Measurements from ENCODE around the gene GPR83. TPM values are rescaled to one million over a fixed set of nuclear protein-coding genes. Genes with fewer than 3 reads are reported as not detected.

GPR83 gene
- polyA plus RNA-seq, 1 donor from 2014 or later: 0.37 TPM

- H3K4me3 ChIP-seq (ENCODE audit: low read length): peak overlapping the region; percentile 74
- peaks cover 31% of the 10 kb centered on the region for H3K27me3 ChIP-seq (ENCODE audit: insufficient read depth, low read depth, low read length)
- TF ChIP-seq SMC3 (conservative IDR thresholded peaks at IDR 0.05; ENCODE audit: poor library complexity) (no peak), CTCF (IDR thresholded peaks at IDR 0.05; ENCODE audit: poor library complexity, severe bottlenecking) (no peak), RAD21 (conservative IDR thresholded peaks at IDR 0.05) (no peak), TAF1 (IDR thresholded peaks at IDR 0.05; ENCODE audit: low read depth) (no peak), EZH2 (IDR thresholded peaks at IDR 0.05; ENCODE audit: borderline replicate concordance, insufficient read depth, low read length, poor library complexity, severe bottlenecking) (no peak), EP300 (conservative IDR thresholded peaks at IDR 0.05; ENCODE audit: poor library complexity, severe bottlenecking) (no peak), MXI1 (conservative IDR thresholded peaks at IDR 0.05; ENCODE audit: poor library complexity, severe bottlenecking) (no peak), POLR2AphosphoS5 (IDR thresholded peaks at IDR 0.05) (no peak)
- TF ChIP-seq, protein P1, sequence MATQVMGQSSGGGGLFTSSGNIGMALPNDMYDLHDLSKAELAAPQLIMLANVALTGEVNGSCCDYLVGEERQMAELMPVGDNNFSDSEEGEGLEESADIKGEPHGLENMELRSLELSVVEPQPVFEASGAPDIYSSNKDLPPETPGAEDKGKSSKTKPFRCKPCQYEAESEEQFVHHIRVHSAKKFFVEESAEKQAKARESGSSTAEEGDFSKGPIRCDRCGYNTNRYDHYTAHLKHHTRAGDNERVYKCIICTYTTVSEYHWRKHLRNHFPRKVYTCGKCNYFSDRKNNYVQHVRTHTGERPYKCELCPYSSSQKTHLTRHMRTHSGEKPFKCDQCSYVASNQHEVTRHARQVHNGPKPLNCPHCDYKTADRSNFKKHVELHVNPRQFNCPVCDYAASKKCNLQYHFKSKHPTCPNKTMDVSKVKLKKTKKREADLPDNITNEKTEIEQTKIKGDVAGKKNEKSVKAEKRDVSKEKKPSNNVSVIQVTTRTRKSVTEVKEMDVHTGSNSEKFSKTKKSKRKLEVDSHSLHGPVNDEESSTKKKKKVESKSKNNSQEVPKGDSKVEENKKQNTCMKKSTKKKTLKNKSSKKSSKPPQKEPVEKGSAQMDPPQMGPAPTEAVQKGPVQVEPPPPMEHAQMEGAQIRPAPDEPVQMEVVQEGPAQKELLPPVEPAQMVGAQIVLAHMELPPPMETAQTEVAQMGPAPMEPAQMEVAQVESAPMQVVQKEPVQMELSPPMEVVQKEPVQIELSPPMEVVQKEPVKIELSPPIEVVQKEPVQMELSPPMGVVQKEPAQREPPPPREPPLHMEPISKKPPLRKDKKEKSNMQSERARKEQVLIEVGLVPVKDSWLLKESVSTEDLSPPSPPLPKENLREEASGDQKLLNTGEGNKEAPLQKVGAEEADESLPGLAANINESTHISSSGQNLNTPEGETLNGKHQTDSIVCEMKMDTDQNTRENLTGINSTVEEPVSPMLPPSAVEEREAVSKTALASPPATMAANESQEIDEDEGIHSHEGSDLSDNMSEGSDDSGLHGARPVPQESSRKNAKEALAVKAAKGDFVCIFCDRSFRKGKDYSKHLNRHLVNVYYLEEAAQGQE (IDR thresholded peaks at IDR 0.05; ENCODE audit: borderline replicate concordance): no peak
- H3K9ac ChIP-seq (ENCODE audit: low read length): peak overlapping the region; percentile 35
- no peaks in the 10 kb centered on the region for H3K9me2 ChIP-seq (ENCODE audit: insufficient read depth, low read length)
- no peaks in the 10 kb centered on the region for H3K79me2 ChIP-seq (replicated peaks; ENCODE audit: insufficient read depth, low read length)
- no peaks in the 10 kb centered on the region for H3K36me3 ChIP-seq (ENCODE audit: insufficient read depth, low read length)
- H4K20me1 ChIP-seq (ENCODE audit: insufficient read depth): no peaks in the 10 kb centered on the region
- no peaks in the 10 kb centered on the region for H3F3A ChIP-seq (ENCODE audit: insufficient read depth, low read length, poor library complexity, severe bottlenecking)
- H3K9me3 ChIP-seq (ENCODE audit: low read length): no peaks in the 10 kb centered on the region
- H3K4me2 ChIP-seq (ENCODE audit: low read length): peak overlapping the region; percentile 46
- no peak overlapping the region for H2AFZ ChIP-seq (ENCODE audit: low read depth, low read length)
- no peak overlapping the region for H3K27ac ChIP-seq (ENCODE audit: low read length)
Measured at GRCh38 chr11:94401773-94402265, 600 bp upstream of the GPR83 start.

DNA sequence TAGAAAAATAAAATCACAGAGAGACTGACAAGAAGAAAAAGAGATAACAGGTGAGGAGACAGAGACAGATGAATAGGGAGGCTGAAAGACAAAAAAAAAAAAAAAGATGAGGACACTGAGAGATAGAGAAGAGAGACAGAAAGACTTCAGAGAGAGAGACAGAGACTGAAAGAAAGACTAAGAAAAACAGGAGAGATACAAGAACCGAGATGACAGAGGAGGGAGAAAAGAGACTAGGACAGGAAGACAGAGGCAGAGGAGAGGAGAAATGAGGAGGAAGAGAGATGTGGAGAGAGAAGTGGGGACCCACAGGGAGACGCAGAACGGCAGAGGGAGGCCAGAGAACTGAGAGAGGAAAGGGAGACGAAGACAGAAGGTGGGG lies 771 bp downstream of the GPR83 start:
- H2AFZ ChIP-seq (ENCODE audit: low read depth, low read length): no peak overlapping the region
- peaks cover 31% of the 10 kb centered on the region for H3K27me3 ChIP-seq (ENCODE audit: insufficient read depth, low read depth, low read length)
- no peaks in the 10 kb centered on the region for H3K9me2 ChIP-seq (ENCODE audit: insufficient read depth, low read length)
- no peaks in the 10 kb centered on the region for H3K36me3 ChIP-seq (ENCODE audit: insufficient read depth, low read length)
- no peaks in the 10 kb centered on the region for H3K79me2 ChIP-seq (replicated peaks; ENCODE audit: insufficient read depth, low read length)
- peak overlapping the region; percentile 74 for H3K4me3 ChIP-seq (ENCODE audit: low read length)
- TF ChIP-seq MXI1 (conservative IDR thresholded peaks at IDR 0.05; ENCODE audit: poor library complexity, severe bottlenecking): no peak
- TF ChIP-seq EP300 (conservative IDR thresholded peaks at IDR 0.05; ENCODE audit: poor library complexity, severe bottlenecking): no peak
- TF ChIP-seq POLR2AphosphoS5 (IDR thresholded peaks at IDR 0.05): no peak
- H3K9me3 ChIP-seq (ENCODE audit: low read length): no peaks in the 10 kb centered on the region
- no peak overlapping the region for H3K4me2 ChIP-seq (ENCODE audit: low read length)
- no peak overlapping the region for H3K9ac ChIP-seq (ENCODE audit: low read length)
- no peak overlapping the region for H3K27ac ChIP-seq (ENCODE audit: low read length)
- H3F3A ChIP-seq (ENCODE audit: insufficient read depth, low read length, poor library complexity, severe bottlenecking): no peaks in the 10 kb centered on the region
- H4K20me1 ChIP-seq (ENCODE audit: insufficient read depth): no peaks in the 10 kb centered on the region

Data from neural cell (in vitro differentiated cells).